ENCODE measurements around the gene PPARG.

DNA sequence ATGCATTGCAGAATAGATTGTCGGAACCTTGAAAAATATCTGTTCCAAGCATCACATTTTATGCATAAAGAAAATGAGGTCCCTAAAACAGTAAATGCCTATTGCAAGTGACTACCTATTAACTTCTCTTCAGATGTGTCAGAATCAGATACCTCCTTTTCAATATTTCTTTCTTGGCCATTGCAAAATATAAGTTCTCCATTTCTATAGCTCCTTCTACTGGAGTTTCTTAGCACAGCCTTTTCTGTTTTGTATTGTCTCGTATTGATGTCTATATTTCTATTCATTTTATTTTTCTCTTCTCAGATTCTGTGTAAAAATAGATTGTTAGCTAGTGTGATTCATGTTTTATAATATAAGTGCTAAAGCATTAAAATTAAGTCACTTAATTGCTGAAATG, 63.4 kb downstream of the PPARG start:
- TF ChIP-seq POLR2A (IDR thresholded peaks at IDR 0.05) = no peak
- TF ChIP-seq, protein P1, sequence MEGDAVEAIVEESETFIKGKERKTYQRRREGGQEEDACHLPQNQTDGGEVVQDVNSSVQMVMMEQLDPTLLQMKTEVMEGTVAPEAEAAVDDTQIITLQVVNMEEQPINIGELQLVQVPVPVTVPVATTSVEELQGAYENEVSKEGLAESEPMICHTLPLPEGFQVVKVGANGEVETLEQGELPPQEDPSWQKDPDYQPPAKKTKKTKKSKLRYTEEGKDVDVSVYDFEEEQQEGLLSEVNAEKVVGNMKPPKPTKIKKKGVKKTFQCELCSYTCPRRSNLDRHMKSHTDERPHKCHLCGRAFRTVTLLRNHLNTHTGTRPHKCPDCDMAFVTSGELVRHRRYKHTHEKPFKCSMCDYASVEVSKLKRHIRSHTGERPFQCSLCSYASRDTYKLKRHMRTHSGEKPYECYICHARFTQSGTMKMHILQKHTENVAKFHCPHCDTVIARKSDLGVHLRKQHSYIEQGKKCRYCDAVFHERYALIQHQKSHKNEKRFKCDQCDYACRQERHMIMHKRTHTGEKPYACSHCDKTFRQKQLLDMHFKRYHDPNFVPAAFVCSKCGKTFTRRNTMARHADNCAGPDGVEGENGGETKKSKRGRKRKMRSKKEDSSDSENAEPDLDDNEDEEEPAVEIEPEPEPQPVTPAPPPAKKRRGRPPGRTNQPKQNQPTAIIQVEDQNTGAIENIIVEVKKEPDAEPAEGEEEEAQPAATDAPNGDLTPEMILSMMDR (IDR thresholded peaks at IDR 0.05) = no peak
